HFFc6 (cell line): ENCODE data around the gene GALNT14. TPM values are rescaled to one million over a fixed set of nuclear protein-coding genes. Genes with fewer than 3 reads are reported as not detected.

Experiments used
- DNase-seq: peaks from one replicate; pipeline ENCODE4 v3.0.0-alpha.2; 2018
- H3K27ac Mint-ChIP-seq: 2 replicates; pipeline ENCODE4 v1.8.0; 2020; ENCODE audit warnings: mild to moderate bottlenecking, mixed read lengths
- H3K27me3 Mint-ChIP-seq: 2 replicates; pipeline ENCODE4 v1.8.0; 2021; ENCODE audit warnings: mild to moderate bottlenecking, moderate library complexity, mixed read lengths; ENCODE audit not compliant: insufficient read depth
- H3K36me3 Mint-ChIP-seq: 2 replicates; pipeline ENCODE4 v1.8.0; 2021; ENCODE audit warnings: low read depth, mixed read lengths
- H3K4me1 Mint-ChIP-seq: 2 replicates; pipeline ENCODE4 v1.8.0; 2020; ENCODE audit warnings: low read depth, mixed read lengths
- H3K4me3 Mint-ChIP-seq: 2 replicates; pipeline ENCODE4 v1.8.0; 2020; ENCODE audit warnings: mild to moderate bottlenecking, moderate library complexity, mixed read lengths
- H3K9me3 Mint-ChIP-seq: 2 replicates; pipeline ENCODE4 v1.8.0; 2020; ENCODE audit warnings: mild to moderate bottlenecking, mixed read lengths
- total RNA-seq, 6 experiments: library from RNA; stranded (reverse); fragmentation: NEBNext Ultra II Directional; extraction: Animal tissue kit (Norgen Biotek cat#: 25700); gene quantifications; 2 replicates in 1 of 6; 3 replicates in 5 of 6; pipeline ENCODE4 v1.2.3, GENCODE V29; 2021
- TF ChIP-seq, protein P1 (sequence below): fragments of 200-600 bp; sonication (generic); IDR thresholded peaks from 2 replicates; pipeline ENCODE4 v1.5.0; 2021; ENCODE audit warnings: antibody characterized with exemption, mild to moderate bottlenecking

Gene GALNT14
- total RNA-seq, 6 experiments from 2014 or later, result 0.11 to 1.0 (median 0.25) TPM; not detected in 1

DNA sequence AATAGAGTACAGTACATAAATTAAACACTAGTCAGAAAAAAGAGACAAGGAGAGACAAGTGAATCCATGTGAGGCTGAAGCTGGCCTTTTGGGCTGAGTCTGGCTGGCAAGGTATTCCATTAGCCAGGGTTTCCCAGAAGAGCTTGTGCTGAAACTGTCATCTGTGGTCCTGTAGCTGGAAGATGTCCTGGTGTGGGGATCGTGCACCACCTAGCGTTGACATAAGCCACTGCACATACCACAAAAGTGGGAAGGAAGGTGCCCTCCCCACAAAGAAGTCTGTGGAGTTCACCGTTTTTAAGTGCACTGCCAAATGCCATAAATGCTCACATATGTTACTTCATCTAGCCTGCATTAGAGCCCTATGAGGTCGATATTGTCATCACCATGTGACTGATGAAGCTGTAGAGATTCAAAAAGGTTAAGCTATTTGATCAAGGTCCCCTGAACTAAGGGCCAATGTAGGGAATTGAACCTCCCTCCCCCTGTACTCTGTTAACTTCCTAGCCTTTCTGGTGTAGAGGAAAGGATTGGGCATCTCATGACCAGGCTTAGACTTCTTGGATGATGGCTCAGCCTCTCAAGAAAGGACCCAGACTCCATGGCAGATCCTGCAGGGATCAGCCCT lies 31.9 kb upstream of the GALNT14 start:
- H3K27me3 Mint-ChIP-seq, result peaks cover 17% of the 10 kb centered on the region
- H3K4me3 Mint-ChIP-seq, result no peak overlapping the region
- TF ChIP-seq, protein P1, sequence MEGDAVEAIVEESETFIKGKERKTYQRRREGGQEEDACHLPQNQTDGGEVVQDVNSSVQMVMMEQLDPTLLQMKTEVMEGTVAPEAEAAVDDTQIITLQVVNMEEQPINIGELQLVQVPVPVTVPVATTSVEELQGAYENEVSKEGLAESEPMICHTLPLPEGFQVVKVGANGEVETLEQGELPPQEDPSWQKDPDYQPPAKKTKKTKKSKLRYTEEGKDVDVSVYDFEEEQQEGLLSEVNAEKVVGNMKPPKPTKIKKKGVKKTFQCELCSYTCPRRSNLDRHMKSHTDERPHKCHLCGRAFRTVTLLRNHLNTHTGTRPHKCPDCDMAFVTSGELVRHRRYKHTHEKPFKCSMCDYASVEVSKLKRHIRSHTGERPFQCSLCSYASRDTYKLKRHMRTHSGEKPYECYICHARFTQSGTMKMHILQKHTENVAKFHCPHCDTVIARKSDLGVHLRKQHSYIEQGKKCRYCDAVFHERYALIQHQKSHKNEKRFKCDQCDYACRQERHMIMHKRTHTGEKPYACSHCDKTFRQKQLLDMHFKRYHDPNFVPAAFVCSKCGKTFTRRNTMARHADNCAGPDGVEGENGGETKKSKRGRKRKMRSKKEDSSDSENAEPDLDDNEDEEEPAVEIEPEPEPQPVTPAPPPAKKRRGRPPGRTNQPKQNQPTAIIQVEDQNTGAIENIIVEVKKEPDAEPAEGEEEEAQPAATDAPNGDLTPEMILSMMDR, result peak; percentile 94

DNA sequence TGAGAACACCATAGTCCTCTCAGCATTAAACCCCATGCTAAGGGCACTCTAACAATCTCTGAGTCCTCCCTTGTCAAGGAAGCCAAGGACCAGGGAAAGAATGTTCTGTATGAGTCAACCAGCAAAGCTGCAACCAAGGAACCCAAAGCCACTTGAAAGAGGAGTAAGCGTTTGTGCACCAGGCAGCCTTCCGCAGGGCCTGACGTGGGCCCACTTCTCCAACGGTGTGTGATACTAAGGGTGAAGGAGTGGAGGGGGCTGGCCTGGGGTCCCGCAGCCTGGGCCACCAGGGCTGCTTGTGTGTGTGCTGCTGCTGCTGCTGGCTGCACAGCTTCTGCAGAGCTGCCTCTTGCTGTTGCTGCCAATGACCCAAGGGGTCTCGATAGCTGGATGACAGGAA lies 30.1 kb upstream of the GALNT14 start:
- peaks cover 17% of the 10 kb centered on the region for H3K27me3 Mint-ChIP-seq
- no peaks in the 10 kb centered on the region for H3K36me3 Mint-ChIP-seq
- peak; percentile 19 for DNase-seq

More for the DNA sequence above, 31.9 kb upstream of the GALNT14 start:
- DNase-seq, result peak; percentile 64
- Mint-ChIP-seq H3K27ac (no peak overlapping the region), H3K36me3 (no peaks in the 10 kb centered on the region), H3K9me3 (no peaks in the 10 kb centered on the region), H3K4me1 (no peaks in the 10 kb centered on the region)

DNA sequence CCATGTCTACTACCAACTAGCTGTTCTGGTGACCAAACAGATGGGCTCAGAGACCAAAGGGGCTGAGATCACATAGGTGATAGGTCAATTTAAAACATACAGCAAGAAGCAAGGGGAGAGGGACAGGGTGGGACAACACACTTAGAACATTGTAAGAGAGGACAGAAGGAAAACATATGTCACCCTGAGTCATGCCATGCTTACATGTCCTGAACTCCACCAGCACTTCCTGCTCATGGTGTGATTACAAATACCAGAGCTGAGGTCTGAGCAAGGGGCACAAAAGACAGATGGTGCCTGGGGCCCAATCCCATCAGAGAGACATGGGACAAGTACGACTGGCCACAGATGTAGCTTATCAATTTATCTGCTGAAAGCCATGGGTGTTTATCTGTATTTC lies 28.7 kb upstream of the GALNT14 start:
- H3K27ac Mint-ChIP-seq, result no peak overlapping the region
- no peaks in the 10 kb centered on the region for H3K36me3 Mint-ChIP-seq
- no peaks in the 10 kb centered on the region for H3K4me1 Mint-ChIP-seq
- H3K4me3 Mint-ChIP-seq, result no peak overlapping the region
- TF ChIP-seq, protein P1, result no peak
- peaks cover 15% of the 10 kb centered on the region for H3K27me3 Mint-ChIP-seq
- no peaks in the 10 kb centered on the region for H3K9me3 Mint-ChIP-seq
- DNase-seq, result no peak

More for the DNA sequence above, 30.1 kb upstream of the GALNT14 start:
- no peak overlapping the region for H3K4me3 Mint-ChIP-seq
- TF ChIP-seq, protein P1, result no peak
- no peak overlapping the region for H3K27ac Mint-ChIP-seq
- H3K9me3 Mint-ChIP-seq, result no peaks in the 10 kb centered on the region
- H3K4me1 Mint-ChIP-seq, result no peaks in the 10 kb centered on the region

DNA sequence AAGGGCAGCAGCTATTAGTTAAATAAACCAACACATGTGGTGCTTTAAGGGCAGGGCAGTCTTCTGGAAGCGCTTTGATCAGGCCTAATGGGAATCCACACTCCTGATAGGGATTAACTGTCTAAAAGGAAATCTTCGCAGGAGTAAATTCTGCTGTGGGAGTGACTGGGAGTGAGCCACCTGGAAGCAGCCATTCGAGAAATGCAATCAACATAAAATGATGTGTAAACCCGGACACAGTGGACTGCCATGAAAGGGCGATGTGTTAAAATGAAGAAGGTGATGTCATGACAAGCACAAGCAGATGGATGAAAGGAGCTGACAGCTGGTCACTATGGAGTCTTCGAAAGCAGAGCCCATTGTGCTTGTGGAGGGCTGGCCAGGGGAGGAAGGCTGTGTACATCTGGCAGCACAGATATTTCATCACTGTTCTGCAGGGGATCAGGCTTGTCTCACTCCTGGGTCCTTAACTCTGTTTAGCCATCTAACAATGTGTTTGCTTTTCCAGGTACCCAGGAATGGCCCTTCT lies 24.8 kb upstream of the GALNT14 start:
- no peak for DNase-seq
- no peak overlapping the region for H3K4me3 Mint-ChIP-seq
- no peaks in the 10 kb centered on the region for H3K9me3 Mint-ChIP-seq
- H3K27ac Mint-ChIP-seq, result no peak overlapping the region
- H3K4me1 Mint-ChIP-seq, result no peaks in the 10 kb centered on the region
- TF ChIP-seq, protein P1, result no peak
- no peaks in the 10 kb centered on the region for H3K36me3 Mint-ChIP-seq
- peaks cover 5% of the 10 kb centered on the region for H3K27me3 Mint-ChIP-seq

DNA sequence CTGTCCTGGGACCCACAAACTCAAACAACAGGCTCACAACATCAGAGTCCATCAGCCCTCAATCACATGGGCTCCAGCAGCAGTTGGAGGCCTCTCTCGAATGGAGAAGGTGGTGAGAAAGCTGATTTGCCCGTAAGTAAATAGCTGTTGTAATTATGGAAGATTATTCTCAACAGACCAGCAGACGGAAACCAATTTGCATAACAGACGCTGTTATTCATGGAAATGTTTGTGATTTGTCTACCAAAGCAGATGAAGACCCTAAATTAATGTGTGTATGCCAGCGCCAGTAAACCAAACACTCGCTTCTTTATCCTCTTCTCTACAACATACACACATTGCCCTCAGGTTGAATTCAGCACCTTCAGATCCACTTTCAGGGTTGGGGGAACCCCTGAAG lies 23.4 kb upstream of the GALNT14 start:
- TF ChIP-seq, protein P1, result no peak
- Mint-ChIP-seq H3K27ac (no peak overlapping the region), H3K9me3 (no peaks in the 10 kb centered on the region), H3K4me3 (no peak overlapping the region), H3K36me3 (no peaks in the 10 kb centered on the region), H3K4me1 (no peaks in the 10 kb centered on the region), H3K27me3 (peaks cover 3% of the 10 kb centered on the region)
- no peak for DNase-seq
